ENCODE data around the gene C4orf54. TPM values are rescaled to one million over a fixed set of nuclear protein-coding genes. Genes with fewer than 3 reads are reported as not detected.

Gene C4orf54
- total RNA-seq, 1 experiment from 2014 or later = not detected

DNA sequence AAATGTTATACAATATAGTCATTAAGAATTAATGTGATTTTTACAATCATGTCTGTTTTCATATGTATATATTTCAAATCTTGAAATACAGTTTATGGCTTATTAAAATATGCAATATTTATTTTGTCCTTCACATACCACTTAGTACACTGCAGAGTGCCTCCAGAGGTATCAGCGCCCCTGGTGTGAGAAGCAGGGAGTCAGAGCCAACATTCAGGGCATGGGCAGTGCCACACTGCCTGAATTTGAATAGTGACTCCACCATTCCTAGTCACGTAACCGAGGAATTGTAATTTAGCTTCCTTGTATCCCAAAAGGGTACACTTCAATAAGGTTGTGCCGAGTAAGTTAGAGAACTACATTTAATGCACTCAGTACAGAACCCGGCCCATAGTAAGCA is 4.3 kb upstream of the C4orf54 start:
- in situ Hi-C loops (cut with HindIII; ENCODE audit: low pct_unique_long_range_greater_than_20kb, low sequenced_read_pairs) = no loop called here
- H3K4me3 ChIP-seq (ENCODE audit: low read depth in 2 of 2, low read length in 2 of 2) = no peak overlapping the region
- H3K36me3 ChIP-seq (ENCODE audit: control insufficient read depth, insufficient read depth, low read length) = no peaks in the 10 kb centered on the region
- no peak overlapping the region for H3K27ac ChIP-seq (ENCODE audit: low read length)
- no peak for ATAC-seq
- BruUV-seq (replicated peaks) = no TSS peak
- no peak for DNase-seq (ENCODE audit: low read depth, low spot score)
- H3K27me3 ChIP-seq (ENCODE audit: control insufficient read depth, insufficient read depth, low read length) = no peaks in the 10 kb centered on the region
- H3K9me3 ChIP-seq (ENCODE audit: control insufficient read depth, insufficient read depth, low read depth, low read length) = no peaks in the 10 kb centered on the region
- intact Hi-C loops (cut with micrococcal nuclease; ENCODE audit: unreplicated experiment) = no loop called here
- TF ChIP-seq POLR2AphosphoS5 (IDR thresholded peaks at IDR 0.05; ENCODE audit: low read depth, low read length) (no peak), TCF7L2 (IDR thresholded peaks at IDR 0.05; ENCODE audit: low read depth, low read length) (no peak)
- TF ChIP-seq, protein P1, sequence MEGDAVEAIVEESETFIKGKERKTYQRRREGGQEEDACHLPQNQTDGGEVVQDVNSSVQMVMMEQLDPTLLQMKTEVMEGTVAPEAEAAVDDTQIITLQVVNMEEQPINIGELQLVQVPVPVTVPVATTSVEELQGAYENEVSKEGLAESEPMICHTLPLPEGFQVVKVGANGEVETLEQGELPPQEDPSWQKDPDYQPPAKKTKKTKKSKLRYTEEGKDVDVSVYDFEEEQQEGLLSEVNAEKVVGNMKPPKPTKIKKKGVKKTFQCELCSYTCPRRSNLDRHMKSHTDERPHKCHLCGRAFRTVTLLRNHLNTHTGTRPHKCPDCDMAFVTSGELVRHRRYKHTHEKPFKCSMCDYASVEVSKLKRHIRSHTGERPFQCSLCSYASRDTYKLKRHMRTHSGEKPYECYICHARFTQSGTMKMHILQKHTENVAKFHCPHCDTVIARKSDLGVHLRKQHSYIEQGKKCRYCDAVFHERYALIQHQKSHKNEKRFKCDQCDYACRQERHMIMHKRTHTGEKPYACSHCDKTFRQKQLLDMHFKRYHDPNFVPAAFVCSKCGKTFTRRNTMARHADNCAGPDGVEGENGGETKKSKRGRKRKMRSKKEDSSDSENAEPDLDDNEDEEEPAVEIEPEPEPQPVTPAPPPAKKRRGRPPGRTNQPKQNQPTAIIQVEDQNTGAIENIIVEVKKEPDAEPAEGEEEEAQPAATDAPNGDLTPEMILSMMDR (IDR thresholded peaks at IDR 0.05) = no peak
- TF ChIP-seq, protein P2, sequence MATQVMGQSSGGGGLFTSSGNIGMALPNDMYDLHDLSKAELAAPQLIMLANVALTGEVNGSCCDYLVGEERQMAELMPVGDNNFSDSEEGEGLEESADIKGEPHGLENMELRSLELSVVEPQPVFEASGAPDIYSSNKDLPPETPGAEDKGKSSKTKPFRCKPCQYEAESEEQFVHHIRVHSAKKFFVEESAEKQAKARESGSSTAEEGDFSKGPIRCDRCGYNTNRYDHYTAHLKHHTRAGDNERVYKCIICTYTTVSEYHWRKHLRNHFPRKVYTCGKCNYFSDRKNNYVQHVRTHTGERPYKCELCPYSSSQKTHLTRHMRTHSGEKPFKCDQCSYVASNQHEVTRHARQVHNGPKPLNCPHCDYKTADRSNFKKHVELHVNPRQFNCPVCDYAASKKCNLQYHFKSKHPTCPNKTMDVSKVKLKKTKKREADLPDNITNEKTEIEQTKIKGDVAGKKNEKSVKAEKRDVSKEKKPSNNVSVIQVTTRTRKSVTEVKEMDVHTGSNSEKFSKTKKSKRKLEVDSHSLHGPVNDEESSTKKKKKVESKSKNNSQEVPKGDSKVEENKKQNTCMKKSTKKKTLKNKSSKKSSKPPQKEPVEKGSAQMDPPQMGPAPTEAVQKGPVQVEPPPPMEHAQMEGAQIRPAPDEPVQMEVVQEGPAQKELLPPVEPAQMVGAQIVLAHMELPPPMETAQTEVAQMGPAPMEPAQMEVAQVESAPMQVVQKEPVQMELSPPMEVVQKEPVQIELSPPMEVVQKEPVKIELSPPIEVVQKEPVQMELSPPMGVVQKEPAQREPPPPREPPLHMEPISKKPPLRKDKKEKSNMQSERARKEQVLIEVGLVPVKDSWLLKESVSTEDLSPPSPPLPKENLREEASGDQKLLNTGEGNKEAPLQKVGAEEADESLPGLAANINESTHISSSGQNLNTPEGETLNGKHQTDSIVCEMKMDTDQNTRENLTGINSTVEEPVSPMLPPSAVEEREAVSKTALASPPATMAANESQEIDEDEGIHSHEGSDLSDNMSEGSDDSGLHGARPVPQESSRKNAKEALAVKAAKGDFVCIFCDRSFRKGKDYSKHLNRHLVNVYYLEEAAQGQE (IDR thresholded peaks at IDR 0.05; ENCODE audit: insufficient read depth in 1 of 2, low read depth in 2 of 2, low read length in 1 of 2) = no peak
- ChIA-PET POLR2A (no interaction called here), CTCF (no interaction called here)
- no peaks in the 10 kb centered on the region for H3K4me1 ChIP-seq (ENCODE audit: control insufficient read depth, insufficient read depth, low read length)

DNA sequence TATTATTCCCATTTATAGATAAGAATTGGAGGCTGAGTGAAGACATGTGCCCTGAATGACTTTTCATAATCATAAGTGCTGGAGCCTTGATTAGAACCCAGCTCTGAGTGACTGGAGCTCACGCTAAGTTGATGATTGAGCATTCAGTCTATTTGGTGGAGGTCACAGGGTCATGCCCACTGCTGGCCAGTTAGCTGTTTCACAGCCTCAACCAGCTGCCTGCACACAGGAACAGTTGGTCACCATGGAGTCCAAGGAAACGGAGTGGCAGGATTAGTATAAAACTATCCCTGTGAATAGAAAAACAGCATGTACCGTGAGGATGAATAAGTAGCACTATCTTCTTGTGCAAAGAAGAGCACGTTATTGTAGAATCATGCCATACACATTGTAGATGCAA is 1.0 kb upstream of the C4orf54 start:
- no peaks in the 10 kb centered on the region for H3K27me3 ChIP-seq (ENCODE audit: control insufficient read depth, insufficient read depth, low read length)
- BruUV-seq (replicated peaks) = no TSS peak
- no peak overlapping the region for H3K4me3 ChIP-seq (ENCODE audit: low read depth in 2 of 2, low read length in 2 of 2)
- no peak for TF ChIP-seq TCF7L2 (IDR thresholded peaks at IDR 0.05; ENCODE audit: low read depth, low read length)
- no peak for TF ChIP-seq POLR2AphosphoS5 (IDR thresholded peaks at IDR 0.05; ENCODE audit: low read depth, low read length)
- no peak for TF ChIP-seq SIN3A (IDR thresholded peaks at IDR 0.05; ENCODE audit: borderline replicate concordance, insufficient read depth, low read depth, low read length)
- TF ChIP-seq, protein P2 (IDR thresholded peaks at IDR 0.05; ENCODE audit: insufficient read depth in 1 of 2, low read depth in 2 of 2, low read length in 1 of 2) = no peak
- TF ChIP-seq, protein P1 (IDR thresholded peaks at IDR 0.05) = no peak
- H3K36me3 ChIP-seq (ENCODE audit: control insufficient read depth, insufficient read depth, low read length) = no peaks in the 10 kb centered on the region
- DNase-seq (ENCODE audit: low read depth, low spot score) (no peak), ATAC-seq (no peak)
- in situ Hi-C loops (cut with HindIII; ENCODE audit: low pct_unique_long_range_greater_than_20kb, low sequenced_read_pairs) = no loop called here
- H3K4me1 ChIP-seq (ENCODE audit: control insufficient read depth, insufficient read depth, low read length) = no peaks in the 10 kb centered on the region
- ChIA-PET CTCF (no interaction called here), POLR2A (no interaction called here)
- intact Hi-C loops (cut with micrococcal nuclease; ENCODE audit: unreplicated experiment) = no loop called here
- no peaks in the 10 kb centered on the region for H3K9me3 ChIP-seq (ENCODE audit: control insufficient read depth, insufficient read depth, low read depth, low read length)
- no peak overlapping the region for H3K27ac ChIP-seq (ENCODE audit: low read length)
